ENCODE data around the gene AGAP3. TPM values are rescaled to one million over a fixed set of nuclear protein-coding genes. Genes with fewer than 3 reads are reported as not detected.
A peak's percentile ranks its signal among the peaks of the same experiment; 100 is the strongest.
"Not testable (repeated sequence)": the region's sequence is repeated elsewhere in the genome, so short reads cannot be mapped to it uniquely, and the experiment has no call there.

AGAP3 gene
- total RNA-seq, result 52.9 and 58.0 TPM in 2 replicates

GRCh38 chr7:151085691-151086620 is at the start of gene AGAP3:
Gene AGAP3 (plus strand): TSS chr7:151086475. CDS start chr7:151086742, 267 bp downstream.
- H3K27me3 Mint-ChIP-seq (ENCODE audit: insufficient read depth), result peaks cover 20% of the 10 kb centered on the region
- peaks cover 8% of the 10 kb centered on the region for H3K36me3 Mint-ChIP-seq (ENCODE audit: low read depth)
- DNase-seq (ENCODE audit: low spot score), result peak; percentile 47
- peak within 1 kb of the TSS; percentile 84 for H3K27ac Mint-ChIP-seq
- peak within 1 kb of the TSS; percentile 88 for H3K4me3 Mint-ChIP-seq
- intact Hi-C loops (cut with micrococcal nuclease), result loop anchor here (10.0 kb wide), 2 partner anchors 1371 to 1461 kb away; a partner anchor contains a TSS
- peaks cover 39% of the 10 kb centered on the region for H3K4me1 Mint-ChIP-seq (ENCODE audit: low read depth)
- no peaks in the 10 kb centered on the region for H3K9me3 Mint-ChIP-seq

DNA sequence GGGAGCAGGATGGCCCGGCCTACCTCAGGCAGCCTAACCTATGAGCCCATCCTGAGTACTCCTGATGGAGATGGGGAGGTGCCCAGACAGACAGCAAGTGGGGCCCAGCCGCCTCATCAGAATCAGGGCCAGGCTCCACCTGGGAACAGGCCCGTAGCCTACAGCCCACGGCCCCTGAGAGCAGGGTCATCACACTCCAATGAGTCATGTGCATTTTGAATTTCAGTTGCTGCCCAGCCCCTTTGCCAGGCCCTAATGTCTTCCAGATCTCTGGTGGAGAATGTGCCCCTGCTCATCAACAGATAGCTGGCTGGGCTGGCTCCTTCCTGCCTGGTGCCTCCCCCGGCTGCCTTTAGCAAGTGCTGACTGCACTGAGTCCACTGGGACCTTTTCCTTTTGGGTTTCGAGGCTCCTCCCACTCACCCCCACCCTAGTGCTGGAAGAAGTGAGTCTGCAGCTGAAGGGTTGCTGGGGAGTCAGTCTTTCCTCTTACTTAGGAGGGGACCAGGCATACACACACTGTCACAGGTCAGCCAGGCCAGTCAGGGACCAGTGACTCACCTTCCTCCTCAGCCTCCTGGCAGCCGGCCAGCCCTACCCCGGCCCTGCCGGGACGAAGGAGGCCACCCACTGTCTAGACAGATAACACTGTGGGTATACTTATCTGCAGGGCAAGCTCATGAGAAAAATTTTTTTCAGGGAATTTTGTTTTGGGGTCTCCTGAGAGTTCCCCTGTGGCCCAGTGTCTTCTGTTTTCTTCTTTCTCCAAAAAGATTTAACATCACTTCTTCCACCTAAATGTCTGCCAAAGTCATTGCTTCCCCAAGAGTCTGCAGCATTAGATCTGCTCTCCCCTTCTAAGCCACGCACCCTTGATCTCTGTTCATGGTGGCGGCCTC is 47.1 kb upstream of the AGAP3 start:
- peaks cover 18% of the 10 kb centered on the region for H3K4me1 Mint-ChIP-seq (ENCODE audit: low read depth)
- H3K27me3 Mint-ChIP-seq (ENCODE audit: insufficient read depth), result no peaks in the 10 kb centered on the region
- H3K27ac Mint-ChIP-seq, result peak overlapping the region; percentile 96
- peaks cover 2% of the 10 kb centered on the region for H3K36me3 Mint-ChIP-seq (ENCODE audit: low read depth)
- intact Hi-C loops (cut with micrococcal nuclease), result loop anchor here (1.0 kb wide), 5 partner anchors 11 to 41 kb away; partner anchors contain the start of genes ABCB8 and FASTK
- peak overlapping the region; percentile 19 for H3K4me3 Mint-ChIP-seq
- no peak for DNase-seq (ENCODE audit: low spot score)
- no peaks in the 10 kb centered on the region for H3K9me3 Mint-ChIP-seq

GRCh38 chr7:151039850-151040548 is 46.3 kb upstream of the AGAP3 start:
- H3K27me3 Mint-ChIP-seq (ENCODE audit: insufficient read depth), result no peaks in the 10 kb centered on the region
- no peak overlapping the region for H3K4me3 Mint-ChIP-seq
- H3K27ac Mint-ChIP-seq, result peak overlapping the region; percentile 96
- H3K4me1 Mint-ChIP-seq (ENCODE audit: low read depth), result peaks cover 18% of the 10 kb centered on the region
- no peaks in the 10 kb centered on the region for H3K9me3 Mint-ChIP-seq
- peaks cover 4% of the 10 kb centered on the region for H3K36me3 Mint-ChIP-seq (ENCODE audit: low read depth)
- intact Hi-C loops (cut with micrococcal nuclease), result loop anchor here (1.0 kb wide), 5 partner anchors 12 to 40 kb away; partner anchors contain the start of genes ABCB8 and FASTK
- DNase-seq (ENCODE audit: low spot score), result no peak

DNA sequence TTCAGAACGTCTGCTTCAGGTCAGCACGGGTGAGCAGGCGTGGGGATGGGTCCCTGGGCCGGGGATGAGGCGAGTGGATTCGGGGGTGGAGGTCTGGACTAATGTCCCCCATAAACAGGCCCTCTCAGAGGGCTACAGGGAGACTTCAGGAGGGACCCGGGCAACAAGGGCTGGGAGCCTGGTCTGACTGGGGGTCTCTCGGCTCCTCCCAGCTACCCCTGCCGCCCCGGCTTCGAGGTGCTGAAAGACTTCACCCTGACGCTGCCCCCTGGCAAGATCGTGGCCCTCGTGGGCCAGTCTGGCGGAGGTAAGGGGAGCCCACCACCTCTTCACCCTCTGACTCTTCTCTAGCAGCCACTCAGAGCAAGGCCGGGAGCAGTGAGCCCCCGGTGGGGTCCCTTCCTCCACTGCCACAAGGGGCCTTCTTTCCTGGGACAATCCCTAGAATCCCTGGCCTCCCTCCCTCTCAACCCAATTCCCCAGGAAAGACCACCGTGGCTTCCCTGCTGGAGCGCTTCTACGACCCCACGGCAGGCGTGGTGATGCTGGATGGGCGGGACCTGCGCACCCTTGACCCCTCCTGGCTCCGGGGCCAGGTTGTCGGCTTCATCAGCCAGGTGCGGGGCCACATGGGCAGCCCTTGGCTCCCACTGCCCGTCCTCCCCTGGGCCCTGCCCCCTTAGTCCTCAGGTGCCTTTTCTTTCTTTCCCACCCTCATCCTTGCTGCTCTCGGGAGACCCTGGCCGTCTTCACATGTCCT is 45.5 kb upstream of the AGAP3 start:
- intact Hi-C loops (cut with micrococcal nuclease), result no loop called here
- no peak overlapping the region for H3K4me3 Mint-ChIP-seq
- H3K27me3 Mint-ChIP-seq (ENCODE audit: insufficient read depth), result no peaks in the 10 kb centered on the region
- DNase-seq (ENCODE audit: low spot score), result no peak
- peaks cover 18% of the 10 kb centered on the region for H3K4me1 Mint-ChIP-seq (ENCODE audit: low read depth)
- H3K27ac Mint-ChIP-seq, result no peak overlapping the region
- no peaks in the 10 kb centered on the region for H3K9me3 Mint-ChIP-seq
- H3K36me3 Mint-ChIP-seq (ENCODE audit: low read depth), result peaks cover 4% of the 10 kb centered on the region

GRCh38 chr7:151043449-151043848 is 42.8 kb upstream of the AGAP3 start:
- intact Hi-C loops (cut with micrococcal nuclease); DNase-seq (ENCODE audit: low spot score); H3K36me3 Mint-ChIP-seq (ENCODE audit: low read depth); H3K9me3 Mint-ChIP-seq; H3K27ac Mint-ChIP-seq; H3K4me3 Mint-ChIP-seq; H3K27me3 Mint-ChIP-seq (ENCODE audit: insufficient read depth): not testable (repeated sequence)
- peaks cover 17% of the 10 kb centered on the region for H3K4me1 Mint-ChIP-seq (ENCODE audit: low read depth)

GRCh38 chr7:151043959-151044358 is 42.3 kb upstream of the AGAP3 start:
- Mint-ChIP-seq H3K9me3 (no peaks in the 10 kb centered on the region), H3K27ac (no peak overlapping the region), H3K4me3 (no peak overlapping the region), H3K36me3 (ENCODE audit: low read depth) (peaks cover 4% of the 10 kb centered on the region), H3K27me3 (ENCODE audit: insufficient read depth) (no peaks in the 10 kb centered on the region), H3K4me1 (ENCODE audit: low read depth) (peaks cover 12% of the 10 kb centered on the region)
- intact Hi-C loops (cut with micrococcal nuclease), result no loop called here
- no peak for DNase-seq (ENCODE audit: low spot score)

DNA sequence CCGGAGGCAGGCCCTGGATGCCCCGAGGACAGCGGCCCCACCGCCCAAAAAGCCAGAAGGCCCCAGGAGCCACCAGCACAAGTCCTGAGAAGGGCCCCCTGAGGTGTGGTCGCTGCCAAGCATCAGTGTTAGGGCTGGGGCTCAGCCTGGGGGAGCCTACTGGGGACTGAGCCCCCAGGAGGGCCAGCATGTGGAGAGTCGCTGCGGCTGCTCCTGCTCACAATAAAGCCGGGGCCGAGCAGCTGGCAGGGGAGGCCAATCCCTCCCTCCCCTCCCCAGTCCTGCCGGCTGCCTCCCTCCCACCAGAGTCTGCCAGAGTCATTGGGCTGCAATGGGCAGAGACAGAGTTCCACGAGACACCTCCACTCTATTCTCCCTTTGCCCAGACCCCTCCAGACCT is 41.0 kb upstream of the AGAP3 start:
- no peaks in the 10 kb centered on the region for H3K4me1 Mint-ChIP-seq (ENCODE audit: low read depth)
- H3K27ac Mint-ChIP-seq, result no peak overlapping the region
- H3K4me3 Mint-ChIP-seq, result no peak overlapping the region

DNA sequence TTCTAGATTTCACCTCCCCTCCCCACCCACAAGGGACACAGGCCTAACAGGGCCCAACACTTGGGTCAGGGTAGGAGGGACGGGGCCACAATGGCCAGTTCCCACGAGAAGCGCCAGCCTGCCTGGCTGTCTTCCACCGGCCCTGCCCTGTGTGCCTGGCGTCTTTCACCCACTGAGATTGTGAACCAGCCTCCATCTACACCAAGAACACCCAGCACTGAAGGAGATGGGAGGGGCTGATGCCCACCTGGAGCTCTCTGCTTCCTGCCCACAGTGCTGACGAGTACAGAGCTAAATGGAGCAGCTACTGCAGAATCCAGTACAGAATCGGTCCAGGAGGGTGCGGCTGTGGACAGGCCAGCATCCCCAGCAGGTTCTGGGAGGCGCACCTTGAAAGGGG is 40.3 kb upstream of the AGAP3 start:
- Mint-ChIP-seq H3K4me1 (ENCODE audit: low read depth) (no peaks in the 10 kb centered on the region), H3K36me3 (ENCODE audit: low read depth) (peaks cover 2% of the 10 kb centered on the region), H3K9me3 (no peaks in the 10 kb centered on the region), H3K27ac (no peak overlapping the region), H3K27me3 (ENCODE audit: insufficient read depth) (peaks cover 10% of the 10 kb centered on the region), H3K4me3 (no peak overlapping the region)
- intact Hi-C loops (cut with micrococcal nuclease), result no loop called here
- DNase-seq (ENCODE audit: low spot score), result no peak

More for the DNA sequence above, 41.0 kb upstream of the AGAP3 start:
- H3K36me3 Mint-ChIP-seq (ENCODE audit: low read depth), result peaks cover 2% of the 10 kb centered on the region
- peaks cover 6% of the 10 kb centered on the region for H3K27me3 Mint-ChIP-seq (ENCODE audit: insufficient read depth)
- H3K9me3 Mint-ChIP-seq, result no peaks in the 10 kb centered on the region
- no peak for DNase-seq (ENCODE audit: low spot score)
- intact Hi-C loops (cut with micrococcal nuclease), result no loop called here

DNA sequence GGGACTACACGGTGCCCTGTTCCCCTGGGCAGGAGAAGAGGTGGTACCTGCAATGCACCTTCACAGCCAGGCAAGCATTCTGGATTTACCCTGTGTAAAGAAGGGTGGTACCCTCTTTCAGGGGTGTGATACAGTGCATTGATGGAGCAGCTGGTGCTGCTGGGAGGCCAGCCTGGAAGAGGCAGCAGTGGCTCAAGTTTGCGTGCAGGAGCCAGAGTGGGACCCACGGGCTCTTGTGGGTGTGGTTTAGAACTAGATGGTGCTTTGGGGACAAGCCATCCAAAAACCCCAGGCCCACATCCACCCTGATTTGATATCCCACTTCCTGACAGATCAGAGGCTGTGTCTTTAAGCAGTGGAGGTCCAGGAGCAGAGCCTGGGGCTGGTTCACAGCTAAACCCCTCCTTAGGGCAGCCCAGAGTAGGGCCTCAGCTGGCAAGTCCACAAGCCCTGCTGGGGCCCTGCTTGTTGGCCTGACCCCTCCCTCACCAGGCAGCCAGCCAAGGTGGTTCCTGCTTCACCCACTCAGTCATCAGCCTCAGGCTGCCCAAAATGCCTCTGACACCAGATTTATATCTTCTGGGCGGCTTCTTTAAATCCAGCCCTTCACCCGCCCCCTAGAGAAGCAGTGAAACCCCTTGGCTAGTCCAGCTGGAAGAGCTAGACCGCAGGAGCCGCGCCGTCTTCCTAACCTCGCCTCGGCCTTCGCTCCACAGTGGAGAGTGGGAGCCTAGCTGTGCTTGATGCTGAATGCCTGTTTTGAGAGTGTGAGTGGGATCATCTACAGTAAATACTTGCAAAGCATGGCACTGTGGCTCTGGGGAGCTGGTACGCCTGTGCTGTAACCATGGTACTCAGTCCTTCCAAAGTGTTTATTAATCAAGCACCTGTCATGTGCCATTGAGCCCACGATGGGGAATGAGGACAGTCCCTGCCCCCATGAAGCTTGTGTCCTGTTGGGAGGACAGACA is 39.4 kb upstream of the AGAP3 start:
- no peak overlapping the region for H3K27ac Mint-ChIP-seq
- intact Hi-C loops (cut with micrococcal nuclease), result no loop called here

DNA sequence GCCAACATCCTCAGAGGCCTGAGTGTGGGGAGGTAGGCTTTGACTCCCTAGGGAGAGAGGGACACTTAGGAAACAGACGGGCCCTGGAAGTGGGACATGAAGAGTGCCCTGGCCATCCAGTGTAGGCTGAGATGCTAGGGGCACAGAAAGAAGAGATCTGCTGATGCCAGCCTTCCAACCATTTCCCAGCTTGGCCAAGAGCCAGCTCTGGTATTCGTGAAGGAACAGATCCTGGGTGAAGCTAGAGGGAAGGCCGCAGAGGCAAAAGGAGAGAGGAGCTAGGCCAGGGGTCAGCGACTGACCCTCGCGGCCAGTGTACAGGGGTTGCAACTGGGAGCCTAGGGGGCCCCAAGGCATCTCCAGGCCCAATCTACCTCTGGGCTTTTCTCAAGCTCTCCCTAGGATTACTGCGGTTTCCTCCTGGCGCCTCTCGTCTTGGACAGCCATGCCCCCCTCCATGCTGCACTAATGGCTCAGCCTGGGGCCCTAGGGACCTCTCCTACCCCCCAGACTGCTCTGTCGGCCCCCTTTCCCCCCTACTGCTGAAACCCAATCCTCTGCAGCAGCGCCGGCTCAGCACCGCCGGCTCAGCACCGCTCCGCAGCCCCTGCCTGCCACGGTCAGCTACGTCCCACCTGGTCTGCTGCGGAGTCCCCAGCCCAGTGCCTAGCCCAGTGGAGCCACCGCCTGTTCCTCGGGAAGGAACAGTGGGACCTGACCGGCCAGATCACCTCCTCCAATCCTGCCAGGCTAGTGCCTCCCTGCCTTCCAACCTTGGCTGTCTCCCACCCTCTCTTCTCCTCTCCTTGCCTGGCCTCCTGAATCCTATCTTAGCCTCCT is 38.1 kb upstream of the AGAP3 start, which contains the start of gene ASIC3:
TSS of gene ASIC3 (plus strand) at position 556 of the 840 bp plus-strand sequence. CDS start 355 bp downstream, outside the sequence.
- Mint-ChIP-seq H3K9me3 (no peaks in the 10 kb centered on the region), H3K36me3 (ENCODE audit: low read depth) (peaks cover 7% of the 10 kb centered on the region), H3K27ac (no peak within 1 kb of the TSS), H3K4me1 (ENCODE audit: low read depth) (peaks cover 9% of the 10 kb centered on the region), H3K27me3 (ENCODE audit: insufficient read depth) (peaks cover 10% of the 10 kb centered on the region), H3K4me3 (no peak within 1 kb of the TSS)
- DNase-seq (ENCODE audit: low spot score), result no peak
- intact Hi-C loops (cut with micrococcal nuclease), result no loop called here

More for the DNA sequence above, 39.4 kb upstream of the AGAP3 start:
- Mint-ChIP-seq H3K36me3 (ENCODE audit: low read depth) (peaks cover 2% of the 10 kb centered on the region), H3K9me3 (no peaks in the 10 kb centered on the region), H3K4me1 (ENCODE audit: low read depth) (no peaks in the 10 kb centered on the region), H3K4me3 (no peak overlapping the region), H3K27me3 (ENCODE audit: insufficient read depth) (peaks cover 10% of the 10 kb centered on the region)
- no peak for DNase-seq (ENCODE audit: low spot score)
